Esophagus (tissue), 2 donors: ENCODE measurements around the gene CBLN3. TPM values are rescaled to one million over a fixed set of nuclear protein-coding genes. Genes with fewer than 3 reads are reported as not detected.
A peak's percentile ranks its signal among the peaks of the same experiment; 100 is the strongest.

Source experiments
- H3K27ac ChIP-seq, 2 donors: one replicate each; pipeline ENCODE4 v1.5.1; 2013; ENCODE audit warnings: low read depth in 2 of 2, mild to moderate bottlenecking in 2 of 2, inconsistent platforms in 1 of 2, low read length in 1 of 2, moderate library complexity in 1 of 2
- H3K27me3 ChIP-seq, 2 donors: one replicate each; pipeline ENCODE4 v1.6.1; 2013; ENCODE audit warnings: low read length in 2 of 2, control low read depth in 1 of 2, mild to moderate bottlenecking in 1 of 2; ENCODE audit not compliant: insufficient read depth in 2 of 2, control insufficient read depth in 1 of 2
- H3K36me3 ChIP-seq, 2 donors: one replicate each; pipeline ENCODE4 v1.6.1; 2013; ENCODE audit warnings: low read length in 1 of 2; ENCODE audit not compliant: control insufficient read depth in 2 of 2, insufficient read depth in 2 of 2
- H3K4me1 ChIP-seq, 2 donors: one replicate each; pipeline ENCODE4 v1.6.1; 2013; ENCODE audit warnings: low read length in 1 of 2; ENCODE audit not compliant: control insufficient read depth in 2 of 2, insufficient read depth in 2 of 2
- H3K4me3 ChIP-seq, 2 donors: one replicate each; pipeline ENCODE4 v1.5.1; 2013; ENCODE audit warnings: low read length in 2 of 2, mild to moderate bottlenecking in 2 of 2, low read depth in 1 of 2, moderate library complexity in 1 of 2
- H3K9me3 ChIP-seq, 2 donors: one replicate each; pipeline ENCODE4 v1.6.1; 2013; ENCODE audit warnings: mild to moderate bottlenecking in 2 of 2, low read depth in 1 of 2, low read length in 1 of 2, moderate library complexity in 1 of 2; ENCODE audit not compliant: control insufficient read depth in 2 of 2, insufficient read depth in 1 of 2
- WGBS, 2 donors: extraction: QIAGEN DNeasy Blood & Tissue Kit; methylation state at CpG; one replicate each; pipeline ENCODE4 v1.1.7; 2013; 5-methylcytosine and 5-hydroxymethylcytosine counted together
- polyA plus RNA-seq, 2 donors: library from polyadenylated mRNA; stranded (reverse); fragments of 200-250 nt; gene quantifications; one replicate each; pipeline ENCODE4 v1.2.3, GENCODE V29; 2013
- donor health status: healthy with polysubstance abuse.
- donor health status: Bipolar disorder and iron deficiency.

Gene CBLN3
- polyA plus RNA-seq, 2 donors: 0.75 to 0.86 TPM

- Histone ChIP-seq H3K9me3 (no peaks in the 10 kb centered on the region), H3K27me3 (no peaks in the 10 kb centered on the region), H3K4me1 (peaks cover 4 to 31% of the 10 kb centered on the region in 2 donors), H3K36me3 (peaks cover 0 to 4% of the 10 kb centered on the region in 2 donors), H3K27ac (peak overlapping the region in 1 of 2 donors; percentile 20), H3K4me3 (no peak overlapping the region)
- WGBS, 2 donors: 39 to 47% methylated on average over 8 of the region's 8 CpGs
Observed at GRCh38 chr14:24426912-24427536, 2.4 kb downstream of the CBLN3 start.

DNA sequence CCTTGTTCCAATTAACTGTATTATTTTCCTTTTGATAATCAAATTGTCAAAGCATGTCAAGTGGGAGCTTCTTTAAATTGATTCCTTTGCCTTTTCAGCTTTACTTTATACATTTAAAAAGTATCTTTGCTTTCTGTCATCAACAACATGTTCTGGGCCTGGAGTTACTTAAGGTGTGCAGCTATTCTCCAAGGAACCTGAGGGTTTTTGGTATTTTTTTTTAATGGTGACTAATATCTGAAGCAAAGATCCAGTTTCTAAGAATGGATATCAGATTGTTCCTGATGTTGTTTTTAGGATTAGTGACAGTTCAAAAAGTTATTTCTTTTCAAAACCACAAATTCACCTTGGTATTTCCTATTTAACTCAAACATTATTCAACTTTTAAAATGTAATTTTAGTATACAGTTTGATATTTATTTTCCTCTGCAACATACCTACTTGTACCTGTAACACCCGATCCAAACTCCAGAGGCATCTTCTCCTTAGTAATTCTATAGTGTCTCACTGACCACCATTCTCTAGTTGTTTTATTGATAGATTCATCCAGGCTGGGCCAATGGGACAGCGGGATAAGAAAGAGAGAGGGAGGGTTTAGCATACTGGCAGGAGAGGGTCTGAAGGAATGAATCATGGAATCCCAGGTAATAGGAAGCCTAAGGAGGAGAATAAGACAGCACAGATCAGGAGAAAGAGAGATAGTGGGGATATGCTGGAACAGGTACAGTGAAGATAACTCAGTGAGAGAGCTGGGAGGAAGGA is 3.1 kb downstream of the CBLN3 start:
- Histone ChIP-seq H3K27ac (no peak overlapping the region), H3K27me3 (no peaks in the 10 kb centered on the region), H3K4me1 (peaks cover 1 to 24% of the 10 kb centered on the region in 2 donors), H3K4me3 (no peak overlapping the region), H3K9me3 (no peaks in the 10 kb centered on the region), H3K36me3 (peaks cover 0 to under 1% of the 10 kb centered on the region in 2 donors)
- 66 to 69% methylated on average over 2 of the region's 2 CpGs for WGBS, 2 donors

DNA sequence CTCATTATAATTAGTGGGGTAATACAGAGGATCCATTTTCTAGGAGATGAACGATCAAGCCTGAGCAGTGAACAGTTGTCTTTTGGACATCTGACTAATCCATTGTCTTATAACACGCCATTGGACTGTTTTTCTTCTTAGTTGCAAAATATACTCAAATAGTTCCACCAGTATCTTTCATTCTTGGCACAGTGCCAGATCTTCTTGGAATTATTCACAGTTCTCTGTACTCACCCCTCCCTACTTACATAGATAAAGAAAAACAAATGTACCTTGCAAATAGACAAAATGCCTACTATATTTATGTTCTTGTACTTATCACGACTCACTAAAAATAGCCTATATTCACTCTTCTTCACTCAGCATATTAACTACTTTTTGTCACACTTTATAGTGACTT is 3.8 kb downstream of the CBLN3 start:
- Histone ChIP-seq H3K4me3 (no peak overlapping the region), H3K27me3 (no peaks in the 10 kb centered on the region), H3K36me3 (no peaks in the 10 kb centered on the region), H3K9me3 (no peaks in the 10 kb centered on the region), H3K4me1 (peaks cover 0 to 19% of the 10 kb centered on the region in 2 donors), H3K27ac (no peak overlapping the region)
- WGBS, 2 donors: 13 to 30% methylated on average over 3 of the region's 3 CpGs

GRCh38 chr14:24422694-24423601 is 6.5 kb downstream of the CBLN3 start:
- no peaks in the 10 kb centered on the region for H3K9me3 ChIP-seq
- peaks cover 2 to 13% of the 10 kb centered on the region in 2 donors for H3K4me1 ChIP-seq
- no peaks in the 10 kb centered on the region for H3K27me3 ChIP-seq
- H3K36me3 ChIP-seq: no peaks in the 10 kb centered on the region
- H3K4me3 ChIP-seq: no peak overlapping the region
- 73 to 86% methylated on average over 12 of the region's 12 CpGs for WGBS, 2 donors
- H3K27ac ChIP-seq: no peak overlapping the region

- Histone ChIP-seq H3K9me3 (no peaks in the 10 kb centered on the region), H3K4me1 (peaks cover 2 to 12% of the 10 kb centered on the region in 2 donors), H3K27ac (no peak overlapping the region), H3K27me3 (no peaks in the 10 kb centered on the region), H3K36me3 (no peaks in the 10 kb centered on the region), H3K4me3 (no peak overlapping the region)
- 71 to 76% methylated on average over 4 of the region's 4 CpGs for WGBS, 2 donors
Observed at GRCh38 chr14:24422261-24422660, 7.2 kb downstream of the CBLN3 start.

- peaks cover 2 to 6% of the 10 kb centered on the region in 2 donors for H3K4me1 ChIP-seq
- no peak overlapping the region for H3K4me3 ChIP-seq
- peak overlapping the region in 1 of 2 donors; percentile 48 for H3K27ac ChIP-seq
- H3K9me3 ChIP-seq: no peaks in the 10 kb centered on the region
- 33 to 37% methylated on average over 6 of the region's 6 CpGs for WGBS, 2 donors
- H3K27me3 ChIP-seq: no peaks in the 10 kb centered on the region
- peaks cover 0 to 17% of the 10 kb centered on the region in 2 donors for H3K36me3 ChIP-seq
Observed at GRCh38 chr14:24418492-24418873, 11.0 kb downstream of the CBLN3 start.

GRCh38 chr14:24417832-24418491 is 11.5 kb downstream of the CBLN3 start:
- Histone ChIP-seq H3K27me3 (no peaks in the 10 kb centered on the region), H3K27ac (peak overlapping the region in 1 of 2 donors; percentile 48), H3K4me3 (no peak overlapping the region), H3K36me3 (peaks cover 0 to 19% of the 10 kb centered on the region in 2 donors), H3K9me3 (no peaks in the 10 kb centered on the region), H3K4me1 (peaks cover 2 to 6% of the 10 kb centered on the region in 2 donors)
- WGBS, 2 donors: 66 to 70% methylated on average over 6 of the region's 6 CpGs

GRCh38 chr14:24416932-24417619 is 12.4 kb downstream of the CBLN3 start:
- 80 to 81% methylated on average over 16 of the region's 16 CpGs for WGBS, 2 donors
- Histone ChIP-seq H3K4me3 (no peak overlapping the region), H3K27me3 (no peaks in the 10 kb centered on the region), H3K27ac (no peak overlapping the region), H3K9me3 (no peaks in the 10 kb centered on the region), H3K4me1 (peaks cover 2 to 6% of the 10 kb centered on the region in 2 donors), H3K36me3 (peaks cover 0 to 23% of the 10 kb centered on the region in 2 donors)
